ENCODE data around the gene CTSA. TPM values are rescaled to one million over a fixed set of nuclear protein-coding genes. Genes with fewer than 3 reads are reported as not detected.
"Not testable (repeated sequence)": the region's sequence is repeated elsewhere in the genome, so short reads cannot be mapped to it uniquely, and the experiment has no call there.

CTSA gene
- total and polyA plus RNA-seq, 4 donors, result 37.9 to 175 (median 112) TPM

- Histone ChIP-seq H3K4me3 (ENCODE audit: low read length in 2 of 2) (no peak overlapping the region), H3K36me3 (ENCODE audit: control insufficient read depth in 1 of 2, insufficient read depth in 2 of 2, low read length in 1 of 2) (no peaks in the 10 kb centered on the region), H3K4me1 (ENCODE audit: control insufficient read depth in 1 of 2, insufficient read depth in 2 of 2, low read length in 2 of 2) (no peaks in the 10 kb centered on the region), H3K9me3 (ENCODE audit: control insufficient read depth, low read length) (no peaks in the 10 kb centered on the region), H3K27ac (ENCODE audit: low read depth in 1 of 2, low read length in 2 of 2) (no peak overlapping the region), H3K27me3 (ENCODE audit: control insufficient read depth in 1 of 2, insufficient read depth in 2 of 2, low read length in 1 of 2) (no peaks in the 10 kb centered on the region)
- DNase-seq (no peak), ATAC-seq (ENCODE audit: low FRiP score) (no peak)
- intact Hi-C loops (cut with DNase I), result no loop called here
- 77 to 83% methylated on average over 2 of the region's 2 CpGs for WGBS, 2 donors
Observed at GRCh38 chr20:45926731-45927070, 35.6 kb downstream of the CTSA start.

- 81 to 83% methylated on average over 14 of the region's 14 CpGs for WGBS, 2 donors
- ATAC-seq (ENCODE audit: low FRiP score) (no peak), DNase-seq (no peak)
- Histone ChIP-seq H3K4me1 (ENCODE audit: control insufficient read depth in 1 of 2, insufficient read depth in 2 of 2, low read length in 2 of 2) (no peaks in the 10 kb centered on the region), H3K27me3 (ENCODE audit: control insufficient read depth in 1 of 2, insufficient read depth in 2 of 2, low read length in 1 of 2) (no peaks in the 10 kb centered on the region), H3K36me3 (ENCODE audit: control insufficient read depth in 1 of 2, insufficient read depth in 2 of 2, low read length in 1 of 2) (no peaks in the 10 kb centered on the region), H3K4me3 (ENCODE audit: low read length in 2 of 2) (no peak overlapping the region), H3K27ac (ENCODE audit: low read depth in 1 of 2, low read length in 2 of 2) (no peak overlapping the region), H3K9me3 (ENCODE audit: control insufficient read depth, low read length) (no peaks in the 10 kb centered on the region)
- intact Hi-C loops (cut with DNase I), result no loop called here
Observed at GRCh38 chr20:45927071-45927878, 36.1 kb downstream of the CTSA start.

- H3K9me3 ChIP-seq (ENCODE audit: control insufficient read depth, low read length); H3K27ac ChIP-seq (ENCODE audit: low read depth in 1 of 2, low read length in 2 of 2); DNase-seq; H3K4me3 ChIP-seq (ENCODE audit: low read length in 2 of 2); H3K27me3 ChIP-seq (ENCODE audit: control insufficient read depth in 1 of 2, insufficient read depth in 2 of 2, low read length in 1 of 2); H3K36me3 ChIP-seq (ENCODE audit: control insufficient read depth in 1 of 2, insufficient read depth in 2 of 2, low read length in 1 of 2); H3K4me1 ChIP-seq (ENCODE audit: control insufficient read depth in 1 of 2, insufficient read depth in 2 of 2, low read length in 2 of 2); ATAC-seq (ENCODE audit: low FRiP score): not testable (repeated sequence)
- intact Hi-C loops (cut with DNase I), result loop anchor here in 1 of 2 donors (10.0 kb wide), 1 partner anchor 137 kb away; the partner anchor contains the start of genes DNTTIP1 and WFDC3
- WGBS, 2 donors, result 95 to 96% methylated on average over 16 to 17 of the region's 17 CpGs
Observed at GRCh38 chr20:45931680-45932079, 40.5 kb downstream of the CTSA start.

GRCh38 chr20:45933266-45934045 lies 42.3 kb downstream of the CTSA start:
- Histone ChIP-seq H3K9me3 (ENCODE audit: control insufficient read depth, low read length) (no peaks in the 10 kb centered on the region), H3K4me1 (ENCODE audit: control insufficient read depth in 1 of 2, insufficient read depth in 2 of 2, low read length in 2 of 2) (no peaks in the 10 kb centered on the region), H3K27ac (ENCODE audit: low read depth in 1 of 2, low read length in 2 of 2) (peak overlapping the region in 1 of 2 donors; percentile 80), H3K36me3 (ENCODE audit: control insufficient read depth in 1 of 2, insufficient read depth in 2 of 2, low read length in 1 of 2) (peaks cover 0 to 2% of the 10 kb centered on the region in 2 donors), H3K4me3 (ENCODE audit: low read length in 2 of 2) (peak overlapping the region; percentile 29 to 59), H3K27me3 (ENCODE audit: control insufficient read depth in 1 of 2, insufficient read depth in 2 of 2, low read length in 1 of 2) (no peaks in the 10 kb centered on the region)
- peak; percentile 85 to 86 for DNase-seq
- WGBS, 2 donors, result 23% methylated on average over 22 of the region's 22 CpGs
- intact Hi-C loops (cut with DNase I), result loop anchor here (1.0 to 10.0 kb wide), 3 partner anchors 37 to 139 kb away; partner anchors contain the start of genes CTSA (in 1 of the 2), DNTTIP1 (in 1 of the 2), NEURL2 (in 1 of the 2) and WFDC3 (in 1 of the 2)
- peak; percentile 41 for ATAC-seq (ENCODE audit: low FRiP score)

GRCh38 chr20:45934046-45934585 lies 43.0 kb downstream of the CTSA start:
- DNase-seq, result peak; percentile 78 to 87
- Histone ChIP-seq H3K9me3 (ENCODE audit: control insufficient read depth, low read length) (no peaks in the 10 kb centered on the region), H3K27me3 (ENCODE audit: control insufficient read depth in 1 of 2, insufficient read depth in 2 of 2, low read length in 1 of 2) (no peaks in the 10 kb centered on the region), H3K4me1 (ENCODE audit: control insufficient read depth in 1 of 2, insufficient read depth in 2 of 2, low read length in 2 of 2) (no peaks in the 10 kb centered on the region), H3K36me3 (ENCODE audit: control insufficient read depth in 1 of 2, insufficient read depth in 2 of 2, low read length in 1 of 2) (peaks cover 0 to 7% of the 10 kb centered on the region in 2 donors), H3K4me3 (ENCODE audit: low read length in 2 of 2) (peak overlapping the region; percentile 29 to 59), H3K27ac (ENCODE audit: low read depth in 1 of 2, low read length in 2 of 2) (peak overlapping the region in 1 of 2 donors; percentile 80)
- peak; percentile 56 for ATAC-seq (ENCODE audit: low FRiP score)
- 0% methylated on average over 28 to 34 of the region's 34 CpGs for WGBS, 2 donors
- intact Hi-C loops (cut with DNase I), result loop anchor here (1.0 to 10.0 kb wide), 3 partner anchors 37 to 139 kb away; partner anchors contain the start of genes CTSA (in 1 of the 2), DNTTIP1 (in 1 of the 2), NEURL2 (in 1 of the 2) and WFDC3 (in 1 of the 2)

GRCh38 chr20:45934586-45935415 lies 43.7 kb downstream of the CTSA start, which contains the start of gene PCIF1:
Gene PCIF1 (plus strand): TSS chr20:45934683. CDS start chr20:45939000, 4,317 bp downstream.
- 0% methylated on average over 64 to 102 of the region's 102 CpGs for WGBS, 2 donors
- ATAC-seq (ENCODE audit: low FRiP score) (peak; percentile 96), DNase-seq (peak; percentile 99)
- Histone ChIP-seq H3K4me3 (ENCODE audit: low read length in 2 of 2) (peak within 1 kb of the TSS; percentile 59 to 77), H3K9me3 (ENCODE audit: control insufficient read depth, low read length) (no peaks in the 10 kb centered on the region), H3K36me3 (ENCODE audit: control insufficient read depth in 1 of 2, insufficient read depth in 2 of 2, low read length in 1 of 2) (peaks cover 0 to 13% of the 10 kb centered on the region in 2 donors), H3K27me3 (ENCODE audit: control insufficient read depth in 1 of 2, insufficient read depth in 2 of 2, low read length in 1 of 2) (no peaks in the 10 kb centered on the region), H3K27ac (ENCODE audit: low read depth in 1 of 2, low read length in 2 of 2) (peak within 1 kb of the TSS; percentile 80 to 81), H3K4me1 (ENCODE audit: control insufficient read depth in 1 of 2, insufficient read depth in 2 of 2, low read length in 2 of 2) (no peaks in the 10 kb centered on the region)
- intact Hi-C loops (cut with DNase I), result loop anchor here (1.0 to 10.0 kb wide), 5 partner anchors 22 to 140 kb away; partner anchors contain the start of genes CTSA (in 1 of the 2), DNTTIP1 (in 1 of the 2), NEURL2 (in 1 of the 2) and PLTP (in 1 of the 2)

- no peaks in the 10 kb centered on the region for H3K27me3 ChIP-seq (ENCODE audit: control insufficient read depth in 1 of 2, insufficient read depth in 2 of 2, low read length in 1 of 2)
- H3K27ac ChIP-seq (ENCODE audit: low read depth in 1 of 2, low read length in 2 of 2), result peak overlapping the region; percentile 33 to 34
- ATAC-seq (ENCODE audit: low FRiP score) (no peak), DNase-seq (no peak)
- 10% methylated on average over 21 of the region's 21 CpGs for WGBS, 2 donors
- peak overlapping the region; percentile 45 to 72 for H3K4me3 ChIP-seq (ENCODE audit: low read length in 2 of 2)
- intact Hi-C loops (cut with DNase I), result loop anchor here (1.0 to 10.0 kb wide), 4 partner anchors 23 to 141 kb away; partner anchors contain the start of genes DNTTIP1 (in 1 of the 2), PLTP (in 1 of the 2), WFDC3 (in 1 of the 2) and ZNF335 (in 1 of the 2)
- H3K9me3 ChIP-seq (ENCODE audit: control insufficient read depth, low read length), result no peaks in the 10 kb centered on the region
- peaks cover 0 to 14% of the 10 kb centered on the region in 2 donors for H3K36me3 ChIP-seq (ENCODE audit: control insufficient read depth in 1 of 2, insufficient read depth in 2 of 2, low read length in 1 of 2)
- no peaks in the 10 kb centered on the region for H3K4me1 ChIP-seq (ENCODE audit: control insufficient read depth in 1 of 2, insufficient read depth in 2 of 2, low read length in 2 of 2)
Observed at GRCh38 chr20:45935416-45936046, 44.4 kb downstream of the CTSA start.

All from aorta (tissue), 5 donors.